Measurements from ENCODE around the gene PRR16. TPM values are rescaled to one million over a fixed set of nuclear protein-coding genes. Genes with fewer than 3 reads are reported as not detected.
"Not testable (repeated sequence)": the region's sequence is repeated elsewhere in the genome, so short reads cannot be mapped to it uniquely, and the experiment has no call there.

Gene PRR16
- total RNA-seq, 4 donors from 2014 or later, result 1.9 to 8.6 (median 2.8) TPM

- Histone ChIP-seq H3K4me3 (replicated peaks in 1 of 3) (no peak overlapping the region), H3K9me3 (no peaks in the 10 kb centered on the region), H3K36me3 (no peaks in the 10 kb centered on the region), H3K27ac (no peak overlapping the region), H3K27me3 (no peaks in the 10 kb centered on the region), H3K4me1 (no peaks in the 10 kb centered on the region)
- intact Hi-C loops (cut with DNase I), result no loop called here
- 73 to 78% methylated on average over 4 of the region's 4 CpGs for WGBS, 2 donors
- no peak for DNase-seq
- TF ChIP-seq CTCF (IDR thresholded peaks at IDR 0.05), result no peak
Measured at GRCh38 chr5:120695368-120695880, 231.3 kb downstream of the PRR16 start.

- intact Hi-C loops (cut with DNase I), result no loop called here
- no peaks in the 10 kb centered on the region for H3K27me3 ChIP-seq
- no peaks in the 10 kb centered on the region for H3K4me1 ChIP-seq
- H3K27ac ChIP-seq, result no peak overlapping the region
- no peaks in the 10 kb centered on the region for H3K36me3 ChIP-seq
- H3K9me3 ChIP-seq, result no peaks in the 10 kb centered on the region
- H3K4me3 ChIP-seq (replicated peaks in 1 of 3), result no peak overlapping the region
- no peak for DNase-seq
- TF ChIP-seq CTCF (IDR thresholded peaks at IDR 0.05), result no peak
- no peak for TF ChIP-seq POLR2A (IDR thresholded peaks at IDR 0.05)
- WGBS, 2 donors, result 73 to 81% methylated on average over 4 of the region's 4 CpGs
Measured at GRCh38 chr5:120697147-120697546, 233.0 kb downstream of the PRR16 start.

- DNase-seq; H3K27me3 ChIP-seq; H3K36me3 ChIP-seq; H3K27ac ChIP-seq; H3K4me1 ChIP-seq; H3K4me3 ChIP-seq (replicated peaks in 1 of 3); H3K9me3 ChIP-seq; intact Hi-C loops (cut with DNase I): not testable (repeated sequence)
- WGBS, 2 donors, result 73 to 75% methylated on average over 13 of the region's 13 CpGs
Measured at GRCh38 chr5:120697670-120698327, 233.7 kb downstream of the PRR16 start.

GRCh38 chr5:120700653-120701052, 236.6 kb downstream of the PRR16 start:
- H3K27me3 ChIP-seq; H3K4me1 ChIP-seq; H3K36me3 ChIP-seq; H3K4me3 ChIP-seq (replicated peaks in 1 of 3); intact Hi-C loops (cut with DNase I); DNase-seq; H3K9me3 ChIP-seq; H3K27ac ChIP-seq: not testable (repeated sequence)
- WGBS, 2 donors, result 81 to 96% methylated on average over 10 to 12 of the region's 12 CpGs

- H3K4me1 ChIP-seq; H3K36me3 ChIP-seq; H3K27ac ChIP-seq; H3K27me3 ChIP-seq; H3K9me3 ChIP-seq; DNase-seq; intact Hi-C loops (cut with DNase I); H3K4me3 ChIP-seq (replicated peaks in 1 of 3): not testable (repeated sequence)
- 39 to 45% methylated on average over 16 of the region's 16 CpGs for WGBS, 2 donors
Measured at GRCh38 chr5:120702817-120703538, 238.9 kb downstream of the PRR16 start.

- Histone ChIP-seq H3K27me3 (no peaks in the 10 kb centered on the region), H3K27ac (no peak overlapping the region), H3K4me1 (no peaks in the 10 kb centered on the region), H3K36me3 (no peaks in the 10 kb centered on the region), H3K4me3 (replicated peaks in 1 of 3) (no peak overlapping the region), H3K9me3 (no peaks in the 10 kb centered on the region)
- intact Hi-C loops (cut with DNase I), result no loop called here
- 46 to 54% methylated on average over 1 of the region's 1 CpG for WGBS, 2 donors
- TF ChIP-seq CTCF (IDR thresholded peaks at IDR 0.05) (no peak), POLR2A (IDR thresholded peaks at IDR 0.05) (no peak)
- DNase-seq, result no peak
Measured at GRCh38 chr5:120703918-120704587, 240.0 kb downstream of the PRR16 start.
